ENCODE data around the gene JAK3.

DNA sequence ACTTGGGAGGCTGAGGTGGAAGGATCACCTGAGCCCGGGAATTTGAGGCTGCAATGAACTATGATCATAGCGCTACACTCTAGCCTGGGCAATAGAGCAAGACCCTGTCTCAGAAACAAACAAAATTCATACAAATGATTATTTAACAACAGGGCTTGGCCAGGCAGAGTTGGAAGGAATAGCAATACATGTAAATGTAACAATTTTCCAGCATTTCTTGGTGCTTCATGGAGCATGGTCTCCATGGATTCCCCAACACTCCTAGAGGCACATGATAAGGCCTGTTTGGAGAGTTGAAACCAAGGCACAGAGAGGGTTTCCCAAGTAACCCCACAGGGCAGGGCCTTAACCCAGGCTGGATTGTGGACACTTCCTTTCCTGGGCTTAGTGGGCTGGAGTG, 36.7 kb downstream of the JAK3 start:
- TF ChIP-seq, protein P1, sequence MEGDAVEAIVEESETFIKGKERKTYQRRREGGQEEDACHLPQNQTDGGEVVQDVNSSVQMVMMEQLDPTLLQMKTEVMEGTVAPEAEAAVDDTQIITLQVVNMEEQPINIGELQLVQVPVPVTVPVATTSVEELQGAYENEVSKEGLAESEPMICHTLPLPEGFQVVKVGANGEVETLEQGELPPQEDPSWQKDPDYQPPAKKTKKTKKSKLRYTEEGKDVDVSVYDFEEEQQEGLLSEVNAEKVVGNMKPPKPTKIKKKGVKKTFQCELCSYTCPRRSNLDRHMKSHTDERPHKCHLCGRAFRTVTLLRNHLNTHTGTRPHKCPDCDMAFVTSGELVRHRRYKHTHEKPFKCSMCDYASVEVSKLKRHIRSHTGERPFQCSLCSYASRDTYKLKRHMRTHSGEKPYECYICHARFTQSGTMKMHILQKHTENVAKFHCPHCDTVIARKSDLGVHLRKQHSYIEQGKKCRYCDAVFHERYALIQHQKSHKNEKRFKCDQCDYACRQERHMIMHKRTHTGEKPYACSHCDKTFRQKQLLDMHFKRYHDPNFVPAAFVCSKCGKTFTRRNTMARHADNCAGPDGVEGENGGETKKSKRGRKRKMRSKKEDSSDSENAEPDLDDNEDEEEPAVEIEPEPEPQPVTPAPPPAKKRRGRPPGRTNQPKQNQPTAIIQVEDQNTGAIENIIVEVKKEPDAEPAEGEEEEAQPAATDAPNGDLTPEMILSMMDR (IDR thresholded peaks at IDR 0.05), result no peak
- TF ChIP-seq POLR2A (IDR thresholded peaks at IDR 0.05) (no peak), EP300 (IDR thresholded peaks at IDR 0.05) (no peak), POLR2AphosphoS5 (IDR thresholded peaks at IDR 0.05) (no peak)

All from suprapubic skin (tissue), 4 donors.